ENCODE results near the gene TOB1. TPM values are rescaled to one million over a fixed set of nuclear protein-coding genes. Genes with fewer than 3 reads are reported as not detected.

The TOB1 gene
- total and polyA plus RNA-seq, 9 of the 15 experiments (the other 6 are each of a cell fraction or from before 2014, with no cell fraction given), result 4.8 to 63.7 (median 13.2) TPM

GRCh38 chr17:50884439-50885311 is 18.5 kb upstream of the TOB1 start (continued):
- no peak for TF ChIP-seq NR2C2 (CRISPR knock-in tag; IDR thresholded peaks at IDR 0.05)
- TF ChIP-seq NR2C2 (tag; IDR thresholded peaks at IDR 0.05), result peak; percentile 17; the same call in 1 of the 2 replicates
- TF ChIP-seq PHB2 (IDR thresholded peaks at IDR 0.05; ENCODE audit: low read depth), result no peak
- no peak for TF ChIP-seq SAP30 (IDR thresholded peaks at IDR 0.05; ENCODE audit: borderline replicate concordance, insufficient read depth, low read depth, low read length, poor library complexity, severe bottlenecking)
- peak; percentile 47 for TF ChIP-seq DPF2 (IDR thresholded peaks at IDR 0.05)
- TF ChIP-seq CBX3 (IDR thresholded peaks at IDR 0.05; ENCODE audit: borderline replicate concordance in 1 of 2, low read length in 2 of 2), result peak in 1 of 2 experiments; percentile 45; a peak in 1 of 3 replicates
- TF ChIP-seq FOXK2 (conservative IDR thresholded peaks at IDR 0.05 in 1 of 2, IDR thresholded peaks at IDR 0.05 in 1 of 2; ENCODE audit: low read depth in 2 of 2), result peak; percentile 28 to 67; a peak in 1 of 4 replicates
- TF ChIP-seq CLOCK (CRISPR knock-in tag; IDR thresholded peaks at IDR 0.05; ENCODE audit: borderline replicate concordance), result no peak

Measured in K562 (cell line).